Measurements from ENCODE around the gene ZNF652.

The ZNF652 gene

GRCh38 chr17:49379926-49380325 lies 17.9 kb upstream of the ZNF652 start:
- no peak overlapping the region for H2AFZ ChIP-seq (ENCODE audit: low read depth, low read length, severe bottlenecking)

GRCh38 chr17:49378311-49378710 lies 16.3 kb upstream of the ZNF652 start:
- Histone ChIP-seq H3K9me3 (ENCODE audit: insufficient read depth, low read length) (no peaks in the 10 kb centered on the region), H2AFZ (ENCODE audit: low read depth, low read length, severe bottlenecking) (no peak overlapping the region), H3K4me2 (ENCODE audit: low read depth, low read length, poor library complexity, severe bottlenecking) (no peak overlapping the region), H3K9me2 (replicated peaks; ENCODE audit: insufficient read depth, low read length) (no peaks in the 10 kb centered on the region), H3K36me3 (ENCODE audit: low read length) (no peaks in the 10 kb centered on the region), H3F3A (ENCODE audit: insufficient read depth) (no peaks in the 10 kb centered on the region), H3K9ac (ENCODE audit: low read length) (no peak overlapping the region), H4K20me1 (ENCODE audit: low read depth, low read length) (no peaks in the 10 kb centered on the region), H3K79me2 (ENCODE audit: insufficient read depth, low read length) (no peaks in the 10 kb centered on the region), H3K27ac (ENCODE audit: low read depth, low read length) (no peak overlapping the region), H3K27me3 (ENCODE audit: low read length) (no peaks in the 10 kb centered on the region; the same call in none of the 2 replicates), H3K4me3 (ENCODE audit: insufficient read depth, low read length, poor library complexity, severe bottlenecking) (no peak overlapping the region)
- TF ChIP-seq CTCF (IDR thresholded peaks at IDR 0.05; ENCODE audit: insufficient read depth, low read length, poor library complexity, severe bottlenecking) (no peak), EZH2phosphoT487 (conservative IDR thresholded peaks at IDR 0.05; ENCODE audit: low read length) (no peak)

More at GRCh38 chr17:49379926-49380325, 17.9 kb upstream of the ZNF652 start:
- Histone ChIP-seq H3K9ac (ENCODE audit: low read length) (no peak overlapping the region), H4K20me1 (ENCODE audit: low read depth, low read length) (no peaks in the 10 kb centered on the region), H3F3A (ENCODE audit: insufficient read depth) (no peaks in the 10 kb centered on the region), H3K79me2 (ENCODE audit: insufficient read depth, low read length) (no peaks in the 10 kb centered on the region), H3K4me2 (ENCODE audit: low read depth, low read length, poor library complexity, severe bottlenecking) (no peak overlapping the region), H3K27me3 (ENCODE audit: low read length) (no peaks in the 10 kb centered on the region; the same call in none of the 2 replicates), H3K9me2 (replicated peaks; ENCODE audit: insufficient read depth, low read length) (no peaks in the 10 kb centered on the region), H3K36me3 (ENCODE audit: low read length) (no peaks in the 10 kb centered on the region), H3K27ac (ENCODE audit: low read depth, low read length) (no peak overlapping the region), H3K9me3 (ENCODE audit: insufficient read depth, low read length) (no peaks in the 10 kb centered on the region), H3K4me3 (ENCODE audit: insufficient read depth, low read length, poor library complexity, severe bottlenecking) (no peak overlapping the region)
- TF ChIP-seq CTCF (IDR thresholded peaks at IDR 0.05; ENCODE audit: insufficient read depth, low read length, poor library complexity, severe bottlenecking) (no peak), EZH2phosphoT487 (conservative IDR thresholded peaks at IDR 0.05; ENCODE audit: low read length) (no peak)

- no peak overlapping the region for H3K27ac ChIP-seq (ENCODE audit: low read depth, low read length)
- no peaks in the 10 kb centered on the region for H4K20me1 ChIP-seq (ENCODE audit: low read depth, low read length)
- no peaks in the 10 kb centered on the region for H3F3A ChIP-seq (ENCODE audit: insufficient read depth)
- H3K79me2 ChIP-seq (ENCODE audit: insufficient read depth, low read length) = no peaks in the 10 kb centered on the region
- H3K4me3 ChIP-seq (ENCODE audit: insufficient read depth, low read length, poor library complexity, severe bottlenecking) = no peak overlapping the region
- no peaks in the 10 kb centered on the region for H3K27me3 ChIP-seq (ENCODE audit: low read length)
- H3K4me2 ChIP-seq (ENCODE audit: low read depth, low read length, poor library complexity, severe bottlenecking) = no peak overlapping the region
- H3K9ac ChIP-seq (ENCODE audit: low read length) = no peak overlapping the region
- H3K36me3 ChIP-seq (ENCODE audit: low read length) = no peaks in the 10 kb centered on the region
- no peak overlapping the region for H2AFZ ChIP-seq (ENCODE audit: low read depth, low read length, severe bottlenecking)
- TF ChIP-seq EZH2phosphoT487 (conservative IDR thresholded peaks at IDR 0.05; ENCODE audit: low read length) (no peak), CTCF (IDR thresholded peaks at IDR 0.05; ENCODE audit: insufficient read depth, low read length, poor library complexity, severe bottlenecking) (no peak)
- H3K9me2 ChIP-seq (replicated peaks; ENCODE audit: insufficient read depth, low read length) = no peaks in the 10 kb centered on the region
- no peaks in the 10 kb centered on the region for H3K9me3 ChIP-seq (ENCODE audit: insufficient read depth, low read length)
These were observed 13.5 kb upstream of the ZNF652 start for GRCh38 chr17:49375544-49375943.
